ENCODE data around the gene MYO3B. TPM values are rescaled to one million over a fixed set of nuclear protein-coding genes. Genes with fewer than 3 reads are reported as not detected.
A peak's percentile ranks its signal among the peaks of the same experiment; 100 is the strongest.

Gene MYO3B
- total RNA-seq, 1 experiment from 2014 or later = 0.50 TPM

GRCh38 chr2:170155022-170155722 lies 22.8 kb upstream of the MYO3B start (continued):
- TF ChIP-seq ZNF532 (CRISPR knock-in tag; IDR thresholded peaks at IDR 0.05; ENCODE audit: borderline replicate concordance) (no peak), PRRX2 (CRISPR knock-in tag; IDR thresholded peaks at IDR 0.05) (no peak), MAX (CRISPR knock-in tag; IDR thresholded peaks at IDR 0.05) (no peak), OVOL2 (CRISPR knock-in tag; IDR thresholded peaks at IDR 0.05; ENCODE audit: borderline replicate concordance) (no peak), ZNF423 (CRISPR knock-in tag; IDR thresholded peaks at IDR 0.05) (no peak), TCF7 (CRISPR knock-in tag; IDR thresholded peaks at IDR 0.05; ENCODE audit: low read depth) (no peak), ZBTB43 (CRISPR knock-in tag; IDR thresholded peaks at IDR 0.05) (no peak), E2F5 (CRISPR knock-in tag; IDR thresholded peaks at IDR 0.05) (0 out of 2 replicates have a peak, but pooled peaks have one; percentile 15), ETV6 (CRISPR knock-in tag; IDR thresholded peaks at IDR 0.05) (peak; percentile 88)

- Mint-ChIP-seq H3K27me3 (ENCODE audit: low read depth) (no peaks in the 10 kb centered on the region; the same call in 1 of the 2 replicates), H3K4me3 (no peak overlapping the region), H3K27ac (peak overlapping the region; percentile 93), H3K9me3 (peaks cover 26% of the 10 kb centered on the region), H3K4me1 (peaks cover 37% of the 10 kb centered on the region), H3K36me3 (peaks cover 24% of the 10 kb centered on the region)
- CTCF ChIA-PET = interaction anchor here (0.7 to 1.5 kb wide), 6 partner anchors 14 to 689 kb away, joined by 3 to 4 read pairs (median 3); no protein-coding TSS in a partner anchor
- POLR2A ChIA-PET = interaction anchor here (1.0 kb wide), 1 partner anchor 12 kb away, joined by 4 read pairs; no protein-coding TSS in a partner anchor
- DNase-seq (ENCODE audit: low spot score) = no peak
- peak; percentile 37; the same call in 1 of the 2 replicates for ATAC-seq
- TF ChIP-seq CBFB (CRISPR knock-in tag; IDR thresholded peaks at IDR 0.05; ENCODE audit: low read depth) (no peak), NFYB (CRISPR knock-in tag; conservative IDR thresholded peaks at IDR 0.05; ENCODE audit: low read depth) (no peak), FOXJ3 (CRISPR knock-in tag; IDR thresholded peaks at IDR 0.05; ENCODE audit: borderline replicate concordance) (no peak), IRF2 (CRISPR knock-in tag; IDR thresholded peaks at IDR 0.05; ENCODE audit: borderline replicate concordance, low read depth) (no peak), SOX15 (CRISPR knock-in tag; IDR thresholded peaks at IDR 0.05) (no peak), FOXP1 (CRISPR knock-in tag; IDR thresholded peaks at IDR 0.05; ENCODE audit: borderline replicate concordance) (no peak), ZSCAN18 (CRISPR knock-in tag; IDR thresholded peaks at IDR 0.05) (no peak), MAX (CRISPR knock-in tag; IDR thresholded peaks at IDR 0.05) (no peak)
Observed at GRCh38 chr2:170155723-170156253, 22.2 kb upstream of the MYO3B start.

Data from WTC11 (cell line).